GM20000 (cell line): ENCODE data around the gene COL18A1.

Experiments used
- DNase-seq: peaks from one replicate; pipeline ENCODE4 v3.0.0; 2012; ENCODE audit warnings: low spot score
- CTCF ChIP-seq: IDR thresholded peaks from 2 replicates; pipeline ENCODE4 v1.5.1; 2012; ENCODE audit warnings: mild to moderate bottlenecking, control low read depth; ENCODE audit errors: extremely low read depth, missing control alignments

The COL18A1 gene

GRCh38 chr21:45507888-45508508 lies 103.0 kb downstream of the COL18A1 start:
- TF ChIP-seq CTCF = no peak

GRCh38 chr21:45508607-45509565 lies 103.9 kb downstream of the COL18A1 start:
- TF ChIP-seq CTCF = no peak
- no peak for DNase-seq

More at GRCh38 chr21:45507888-45508508, 103.0 kb downstream of the COL18A1 start:
- DNase-seq = no peak

DNA sequence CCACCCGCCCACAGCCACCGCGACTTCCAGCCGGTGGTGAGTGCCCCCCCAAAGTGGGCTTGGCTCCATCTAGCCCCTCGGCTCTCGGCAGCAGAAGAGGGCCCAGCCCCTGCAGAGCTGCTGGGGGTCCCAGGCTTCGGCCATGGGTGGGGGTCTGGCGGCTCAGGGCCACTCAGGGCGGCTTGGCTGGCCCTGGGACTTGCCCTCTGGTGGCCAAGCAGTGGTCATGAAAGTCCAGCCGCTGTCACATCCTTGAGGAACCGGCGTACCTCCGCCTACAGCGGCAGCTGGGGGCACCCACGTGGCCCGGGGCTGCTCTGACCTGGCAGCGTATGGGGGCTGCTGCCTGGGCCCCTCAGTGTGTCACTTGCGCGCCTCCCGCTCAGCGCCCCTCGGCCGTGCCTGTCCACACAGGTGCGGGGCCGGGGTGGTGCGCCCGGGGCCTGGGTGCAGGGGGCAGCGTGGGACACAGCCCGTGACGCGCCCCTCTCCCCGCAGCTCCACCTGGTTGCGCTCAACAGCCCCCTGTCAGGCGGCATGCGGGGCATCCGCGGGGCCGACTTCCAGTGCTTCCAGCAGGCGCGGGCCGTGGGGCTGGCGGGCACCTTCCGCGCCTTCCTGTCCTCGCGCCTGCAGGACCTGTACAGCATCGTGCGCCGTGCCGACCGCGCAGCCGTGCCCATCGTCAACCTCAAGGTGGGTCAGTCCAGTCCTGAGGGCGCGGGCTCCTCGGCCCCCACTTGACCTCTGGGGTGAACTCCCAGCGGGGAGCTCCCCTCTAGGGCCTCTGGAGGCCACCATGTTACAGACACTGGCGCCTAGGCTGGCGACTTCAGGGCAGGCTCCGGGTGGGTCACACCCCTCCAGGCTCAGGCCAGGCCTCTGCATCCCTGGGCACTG lies 104.9 kb downstream of the COL18A1 start:
- no peak for TF ChIP-seq CTCF
- DNase-seq = no peak

- DNase-seq = no peak
- no peak for TF ChIP-seq CTCF
Observed at GRCh38 chr21:45510466-45510955, 105.5 kb downstream of the COL18A1 start.

DNA sequence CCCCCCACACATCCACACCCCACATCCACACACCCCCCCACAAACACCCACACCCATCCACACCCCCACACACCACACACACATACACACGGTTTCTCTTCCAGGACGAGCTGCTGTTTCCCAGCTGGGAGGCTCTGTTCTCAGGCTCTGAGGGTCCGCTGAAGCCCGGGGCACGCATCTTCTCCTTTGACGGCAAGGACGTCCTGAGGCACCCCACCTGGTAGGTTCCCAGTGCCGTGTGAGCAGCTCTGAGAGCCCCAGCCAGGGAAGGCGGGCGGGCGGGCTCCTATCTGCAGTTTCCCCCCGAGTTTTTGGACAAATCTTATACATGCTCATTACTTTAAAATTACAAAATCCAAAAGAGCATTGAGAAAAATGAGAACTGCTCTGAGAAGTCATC lies 106.0 kb downstream of the COL18A1 start:
- TF ChIP-seq CTCF = no peak
- no peak for DNase-seq

DNA sequence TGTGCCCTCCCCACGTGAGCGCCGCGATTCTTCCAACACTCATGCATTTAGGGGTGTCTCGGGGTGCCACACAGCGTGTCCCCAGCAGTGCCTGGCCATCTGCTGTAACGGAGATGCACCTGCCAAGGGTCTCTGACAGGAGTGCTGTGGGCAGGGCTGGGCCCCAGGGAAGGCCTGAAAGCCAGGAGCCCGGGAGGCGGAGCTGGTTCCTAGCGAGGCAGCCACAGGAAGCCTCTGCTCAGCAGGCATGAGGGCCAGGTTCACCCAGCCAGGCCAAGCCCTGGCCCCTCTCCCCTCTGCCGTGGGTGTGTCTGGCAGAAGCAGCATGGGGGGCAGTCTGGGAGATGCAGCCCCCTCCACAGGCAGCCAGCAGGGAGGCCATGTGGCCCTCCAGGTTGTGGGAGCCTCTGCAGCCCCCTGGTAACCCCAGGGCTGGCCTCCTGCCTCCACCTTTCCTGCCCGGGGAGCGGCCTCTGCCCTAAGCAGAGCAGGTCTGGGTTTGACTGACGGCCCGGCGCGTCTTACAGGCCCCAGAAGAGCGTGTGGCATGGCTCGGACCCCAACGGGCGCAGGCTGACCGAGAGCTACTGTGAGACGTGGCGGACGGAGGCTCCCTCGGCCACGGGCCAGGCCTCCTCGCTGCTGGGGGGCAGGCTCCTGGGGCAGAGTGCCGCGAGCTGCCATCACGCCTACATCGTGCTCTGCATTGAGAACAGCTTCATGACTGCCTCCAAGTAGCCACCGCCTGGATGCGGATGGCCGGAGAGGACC lies 106.9 kb downstream of the COL18A1 start:
- no peak for DNase-seq
- TF ChIP-seq CTCF = no peak
